Cerebellar cortex (tissue), 1 donor: ENCODE measurements around the gene MYCT1.
"Not testable (repeated sequence)": the region's sequence is repeated elsewhere in the genome, so short reads cannot be mapped to it uniquely, and the experiment has no call there.

Source experiments
- DNase-seq: peaks from one replicate; pipeline ENCODE4 v3.0.0-alpha.2; 2015; ENCODE audit warnings: low spot score

Gene MYCT1, protein sequence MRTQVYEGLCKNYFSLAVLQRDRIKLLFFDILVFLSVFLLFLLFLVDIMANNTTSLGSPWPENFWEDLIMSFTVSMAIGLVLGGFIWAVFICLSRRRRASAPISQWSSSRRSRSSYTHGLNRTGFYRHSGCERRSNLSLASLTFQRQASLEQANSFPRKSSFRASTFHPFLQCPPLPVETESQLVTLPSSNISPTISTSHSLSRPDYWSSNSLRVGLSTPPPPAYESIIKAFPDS

DNA sequence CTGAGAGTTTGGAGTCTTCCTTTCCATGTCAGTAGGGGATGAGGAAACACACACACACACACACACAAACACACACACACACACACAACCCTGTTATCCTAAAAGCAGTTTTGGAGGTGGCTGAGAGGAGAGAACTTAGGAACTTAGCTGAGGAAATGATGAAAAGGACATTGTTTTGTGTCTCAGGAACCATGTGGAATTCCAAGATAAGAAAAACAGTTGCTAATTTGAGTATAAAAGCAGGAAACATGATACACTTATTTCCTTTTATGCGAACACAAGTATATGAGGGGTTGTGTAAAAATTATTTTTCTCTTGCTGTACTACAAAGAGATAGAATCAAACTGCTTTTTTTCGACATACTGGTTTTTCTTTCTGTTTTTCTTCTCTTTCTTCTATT lies at the start of gene MYCT1:
Gene MYCT1 (plus strand): TSS at position 264 of the 400 bp plus-strand sequence. CDS start 6 bp downstream, at position 270.
- DNase-seq: no peak

DNA sequence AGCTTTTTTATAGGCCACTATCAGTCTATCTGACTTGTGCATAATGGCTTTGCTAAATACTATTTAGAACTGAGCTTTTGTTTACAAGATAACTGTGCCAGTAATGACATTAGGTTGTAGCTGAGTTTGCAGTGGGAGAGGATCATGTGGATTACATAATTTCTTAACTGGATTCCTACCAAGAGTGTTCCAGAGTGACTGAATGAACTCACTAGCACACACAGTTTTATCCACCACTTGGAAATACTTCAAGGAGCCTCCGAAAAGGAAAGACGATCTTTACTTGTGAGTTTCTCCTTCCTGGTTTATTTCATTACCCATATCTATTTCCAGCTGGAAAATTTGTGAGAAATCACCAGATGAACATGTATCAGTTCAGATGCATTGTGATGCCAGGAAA lies 49.6 kb upstream of the MYCT1 start:
- peak; percentile 81 for DNase-seq

DNA sequence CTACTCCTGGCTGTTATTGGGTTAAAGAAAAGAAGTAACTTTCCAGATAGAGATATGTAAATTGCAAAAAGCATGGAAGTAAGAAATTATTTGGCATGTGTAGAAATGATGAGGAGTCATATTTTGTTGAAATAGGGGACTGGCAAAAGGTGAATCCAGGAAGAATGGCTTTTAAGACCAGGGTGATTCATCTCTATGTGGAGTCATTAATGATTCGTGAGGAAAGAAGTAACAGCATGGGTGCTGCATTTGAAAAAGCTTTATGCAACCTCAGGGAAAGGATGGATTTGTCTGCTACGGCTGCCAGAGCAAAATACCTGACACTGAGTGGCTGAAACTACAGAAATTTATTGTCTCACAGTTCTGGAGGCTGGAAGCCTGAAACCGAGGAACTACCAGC lies 45.7 kb upstream of the MYCT1 start:
- DNase-seq: no peak

DNA sequence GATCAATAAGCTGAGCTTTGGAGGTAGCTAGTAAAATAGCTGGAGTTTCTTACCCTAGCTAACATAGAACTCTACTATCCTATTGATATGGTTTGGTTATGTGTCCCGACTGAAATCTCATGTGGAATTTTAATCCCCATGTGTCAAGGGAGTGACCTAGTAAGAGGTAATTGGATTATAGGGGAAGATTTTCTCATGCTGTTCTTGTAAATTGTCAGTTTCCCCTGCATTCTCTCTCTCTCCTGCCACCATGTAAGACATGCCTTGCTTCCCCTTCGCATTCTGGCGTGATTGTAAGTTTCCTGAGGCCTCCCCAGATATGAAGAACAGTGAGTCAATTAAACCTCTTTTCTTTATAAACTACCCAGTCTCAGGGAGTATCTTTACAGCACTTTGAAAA lies 35.9 kb upstream of the MYCT1 start:
- no peak for DNase-seq

DNA sequence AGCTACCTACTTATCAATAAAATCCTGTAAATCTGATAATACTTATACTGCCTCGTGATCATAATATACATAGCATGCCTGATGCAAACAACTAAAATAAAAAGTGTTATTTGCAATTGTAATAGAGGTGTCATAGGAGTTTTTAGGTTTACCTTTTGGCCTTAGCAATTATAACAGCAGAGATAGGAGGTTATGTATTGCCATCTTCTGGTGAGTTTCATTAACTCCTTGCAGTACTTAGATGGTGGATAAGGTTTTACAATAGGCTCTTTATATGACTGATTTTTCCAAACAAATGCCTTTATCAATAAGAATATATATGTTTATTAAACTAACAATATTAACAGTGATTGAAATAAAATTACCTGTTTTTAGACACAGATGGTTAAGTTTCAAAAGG lies 27.8 kb upstream of the MYCT1 start:
- DNase-seq: peak; percentile 76

DNA sequence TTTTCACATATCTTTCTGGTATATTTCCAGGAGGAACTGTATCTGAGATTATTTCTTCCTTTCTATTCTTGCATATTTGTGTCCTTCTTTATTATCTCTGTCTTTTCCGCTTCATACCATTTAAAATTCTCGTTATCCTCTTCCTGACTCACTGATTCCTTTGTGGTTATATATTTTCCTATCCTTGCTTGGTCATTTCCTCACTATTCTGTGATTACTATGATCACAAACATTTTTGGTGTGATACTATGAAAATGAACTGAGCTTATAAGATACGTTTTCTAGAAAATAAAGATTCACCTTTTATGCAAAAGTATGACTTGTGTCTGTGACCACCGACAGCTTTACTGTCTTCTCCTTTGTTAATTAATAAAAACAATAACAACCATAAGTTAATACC lies 26.5 kb upstream of the MYCT1 start:
- DNase-seq: no peak

DNA sequence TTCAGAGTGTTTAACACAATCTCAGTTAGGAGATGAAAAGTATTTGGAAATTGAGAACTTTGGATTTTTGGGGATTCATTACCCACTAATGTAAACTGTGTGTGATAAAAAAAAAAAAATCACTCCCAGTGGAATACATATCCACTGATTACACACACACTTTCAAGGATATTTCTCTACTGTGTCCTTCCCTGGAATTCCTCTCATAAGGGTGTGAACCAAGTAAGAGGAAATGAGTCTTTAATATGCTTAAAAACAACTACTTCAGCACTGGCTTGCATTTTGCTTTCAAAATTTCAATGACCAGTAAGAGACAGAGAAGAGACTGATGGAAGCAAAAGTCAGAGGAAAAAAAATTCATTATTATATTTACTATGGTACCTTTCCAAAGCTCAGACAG lies 24.5 kb upstream of the MYCT1 start:
- no peak for DNase-seq

DNA sequence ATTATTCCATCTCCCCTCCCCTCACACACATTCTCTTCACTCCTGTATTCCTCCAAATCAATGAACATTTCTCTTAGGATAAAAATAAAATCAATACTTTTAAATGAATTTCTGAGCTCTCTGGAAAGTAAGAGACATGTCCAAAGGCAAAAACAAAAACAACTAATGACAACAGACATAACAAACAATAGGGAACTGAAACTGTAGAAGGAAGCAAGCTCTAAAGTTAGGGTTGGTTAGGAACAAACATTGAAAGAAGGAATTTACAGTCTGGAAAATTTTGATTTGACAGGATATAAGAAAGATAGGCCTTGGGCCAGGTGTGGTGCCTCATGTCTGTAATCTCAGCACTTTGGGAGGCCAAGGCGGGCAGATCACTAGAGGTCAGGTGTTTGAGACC lies 17.5 kb upstream of the MYCT1 start:
- no peak for DNase-seq

DNA sequence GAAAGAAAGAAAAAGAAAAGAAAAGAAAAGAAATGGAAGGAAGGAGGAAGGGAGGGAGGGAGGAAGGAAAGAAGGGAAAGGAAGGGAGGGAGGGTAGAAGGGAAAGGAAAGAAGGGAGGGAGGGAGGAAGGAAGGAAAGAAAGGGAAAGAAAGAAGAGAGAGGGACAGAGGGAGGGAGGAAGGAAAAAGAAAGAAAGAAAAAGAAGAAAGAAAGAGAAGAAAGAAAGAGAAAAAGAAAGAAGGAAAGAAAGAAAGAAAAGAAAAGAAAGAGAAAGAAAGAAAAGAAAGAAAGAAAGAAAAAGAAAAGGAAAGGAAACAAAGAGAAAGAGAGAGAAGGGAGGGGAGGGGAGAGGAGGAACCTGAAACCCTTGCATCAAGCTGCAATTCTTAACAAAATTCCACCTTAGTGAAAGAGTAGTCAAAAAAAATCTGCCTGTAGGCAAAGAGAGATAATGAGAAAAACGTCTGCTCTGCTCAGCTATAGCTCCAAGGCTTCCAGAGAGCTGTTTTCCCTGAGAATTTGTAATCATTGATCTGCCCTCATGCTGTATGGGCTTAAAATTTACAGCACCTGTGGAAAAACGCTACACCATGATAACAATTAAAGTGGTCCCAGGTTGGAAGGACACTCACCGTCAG lies 16.7 kb upstream of the MYCT1 start:
- DNase-seq: no peak

DNA sequence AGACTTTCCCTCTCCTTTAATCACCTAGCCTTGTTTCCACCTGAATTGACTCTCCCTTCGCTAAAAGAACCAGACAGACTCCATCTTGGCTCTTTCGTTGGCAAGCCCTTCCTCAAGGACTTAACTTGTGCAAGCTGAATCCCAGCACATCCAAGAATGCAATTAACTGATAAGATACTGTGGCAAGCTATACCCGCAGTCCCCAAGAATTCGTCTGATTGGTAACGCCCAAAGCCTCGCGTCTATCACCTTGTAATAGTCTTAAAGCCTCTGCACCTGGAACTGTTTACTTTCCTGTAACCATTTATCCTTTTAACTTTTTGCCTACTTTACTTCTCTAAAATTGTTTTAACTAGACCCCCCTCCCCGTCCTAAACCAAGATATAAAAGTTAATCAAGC lies 15.6 kb upstream of the MYCT1 start:
- DNase-seq: no peak

DNA sequence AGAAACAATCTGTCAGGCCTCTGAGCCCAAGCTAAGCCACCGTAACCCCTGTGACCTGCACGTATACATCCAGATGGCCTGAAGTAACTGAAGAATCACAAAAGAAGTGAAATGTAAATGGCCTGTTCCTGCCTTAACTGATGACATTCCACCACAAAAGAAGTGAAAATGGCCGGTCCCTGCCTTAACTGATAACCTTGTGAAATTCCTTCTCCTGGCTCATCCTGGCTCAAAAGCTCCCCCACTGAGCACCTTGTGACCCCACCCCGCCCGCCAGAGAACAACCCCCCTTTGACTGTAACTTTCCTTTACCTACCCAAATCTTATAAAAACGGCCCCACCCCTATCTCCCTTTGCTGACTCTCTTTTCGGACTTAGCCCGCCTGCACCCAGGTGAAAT lies 14.8 kb upstream of the MYCT1 start:
- not testable (repeated sequence) for DNase-seq

DNA sequence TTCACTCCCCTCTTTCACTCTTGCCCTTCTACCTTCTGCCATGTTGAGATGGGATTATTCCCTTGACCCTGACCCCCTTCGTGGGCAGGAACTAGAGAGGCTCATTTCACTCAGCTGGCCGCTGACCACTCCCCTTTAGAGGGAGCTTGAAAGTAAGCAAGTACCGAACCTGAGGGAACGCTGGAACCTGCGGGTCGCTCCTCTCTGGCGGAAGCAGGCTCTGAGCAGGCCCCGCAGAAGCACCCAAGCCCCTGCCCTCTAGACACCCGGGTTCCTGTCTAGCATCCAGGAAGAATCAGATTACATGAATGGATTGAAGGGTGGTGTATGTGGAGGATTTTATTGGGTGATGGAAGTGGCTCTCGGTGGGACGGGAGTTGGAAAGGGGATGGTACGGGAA lies 11.9 kb upstream of the MYCT1 start:
- DNase-seq: no peak

DNA sequence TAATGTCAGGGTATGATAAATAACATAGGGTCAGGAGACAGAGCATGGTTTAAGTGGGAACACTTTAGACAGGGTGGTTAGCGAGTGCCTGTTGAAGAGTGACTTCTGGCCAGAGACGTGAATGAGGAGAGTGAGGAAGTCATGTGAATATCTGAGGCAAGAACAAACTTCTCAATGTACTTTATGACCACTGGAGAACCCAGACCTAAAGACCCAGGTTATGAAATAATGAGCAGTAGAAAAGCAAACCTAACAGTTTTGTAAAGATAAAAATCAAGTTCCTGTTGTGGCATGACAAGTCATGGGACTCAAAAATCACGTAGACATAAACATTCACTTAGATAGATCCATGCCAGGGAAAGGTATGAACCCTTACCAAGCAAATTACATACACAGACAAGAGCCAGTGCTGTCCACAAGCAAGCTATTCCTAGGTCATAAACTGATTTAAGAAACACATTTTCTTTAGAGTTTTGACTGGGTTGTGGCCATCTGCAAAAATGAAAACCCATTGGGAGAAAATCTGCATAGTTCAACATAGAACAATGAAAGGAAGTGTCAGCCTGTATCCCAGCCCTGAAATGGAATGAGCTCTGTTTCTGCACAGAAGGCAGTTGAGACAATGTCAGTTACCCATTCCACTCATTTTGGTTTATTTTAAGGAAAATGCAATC lies 2.2 kb upstream of the MYCT1 start:
- no peak for DNase-seq

DNA sequence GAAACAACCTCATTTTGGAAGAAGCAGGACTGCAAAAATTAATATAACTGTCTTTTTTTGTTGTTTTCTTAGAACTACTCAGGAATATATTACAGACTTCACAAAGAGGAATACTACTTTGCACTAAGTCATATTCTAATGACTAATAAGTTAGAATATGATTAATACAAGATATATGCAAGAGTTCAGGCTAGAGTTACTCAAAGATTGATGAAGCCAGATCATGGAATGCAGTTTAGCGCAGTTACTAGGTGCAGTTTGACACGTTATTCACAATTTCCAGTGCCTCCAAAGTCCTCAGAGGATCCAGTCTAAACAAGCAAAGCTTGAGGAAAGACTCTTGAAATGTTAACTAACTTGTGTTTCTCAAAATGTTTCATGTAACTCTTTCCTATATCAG lies 1.2 kb upstream of the MYCT1 start:
- DNase-seq: no peak

DNA sequence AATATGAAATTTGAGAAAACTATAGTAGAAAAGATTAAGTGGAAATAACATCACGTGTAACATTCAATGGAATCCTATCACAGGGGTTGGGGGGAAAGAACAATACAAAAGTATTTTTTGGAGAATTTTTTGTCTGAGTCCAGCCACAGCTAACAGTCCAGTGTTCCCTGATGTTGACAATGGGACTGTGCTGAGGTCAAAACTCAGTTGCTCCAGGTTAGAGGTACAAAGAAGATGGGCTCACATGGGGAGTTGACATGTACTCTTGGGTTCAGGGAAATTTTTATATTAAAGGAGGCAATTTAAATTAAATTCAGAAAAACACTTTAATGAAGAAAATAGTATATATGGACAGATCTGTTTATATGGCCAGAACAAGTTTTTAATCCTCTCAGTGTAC lies 995 bp downstream of the MYCT1 start:
- DNase-seq: no peak

DNA sequence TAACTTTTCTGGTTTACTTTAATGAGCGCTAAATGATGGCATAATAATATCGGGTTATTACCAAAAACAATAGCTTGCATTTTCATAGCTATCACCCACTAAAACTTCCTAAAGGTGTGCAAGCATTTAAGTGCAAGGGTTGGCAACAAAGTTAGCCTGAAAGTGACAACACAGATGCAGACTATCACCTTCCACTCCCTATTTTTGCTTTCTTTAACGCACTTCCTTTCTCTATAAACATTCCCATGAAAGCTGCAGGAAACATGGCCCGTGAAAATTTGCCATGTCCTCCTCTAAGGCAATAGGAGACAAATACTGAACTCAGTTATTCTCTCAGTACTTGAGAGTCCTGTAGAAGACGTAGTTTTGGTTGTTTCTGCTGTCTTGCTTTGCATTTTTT lies 2.7 kb downstream of the MYCT1 start:
- no peak for DNase-seq

DNA sequence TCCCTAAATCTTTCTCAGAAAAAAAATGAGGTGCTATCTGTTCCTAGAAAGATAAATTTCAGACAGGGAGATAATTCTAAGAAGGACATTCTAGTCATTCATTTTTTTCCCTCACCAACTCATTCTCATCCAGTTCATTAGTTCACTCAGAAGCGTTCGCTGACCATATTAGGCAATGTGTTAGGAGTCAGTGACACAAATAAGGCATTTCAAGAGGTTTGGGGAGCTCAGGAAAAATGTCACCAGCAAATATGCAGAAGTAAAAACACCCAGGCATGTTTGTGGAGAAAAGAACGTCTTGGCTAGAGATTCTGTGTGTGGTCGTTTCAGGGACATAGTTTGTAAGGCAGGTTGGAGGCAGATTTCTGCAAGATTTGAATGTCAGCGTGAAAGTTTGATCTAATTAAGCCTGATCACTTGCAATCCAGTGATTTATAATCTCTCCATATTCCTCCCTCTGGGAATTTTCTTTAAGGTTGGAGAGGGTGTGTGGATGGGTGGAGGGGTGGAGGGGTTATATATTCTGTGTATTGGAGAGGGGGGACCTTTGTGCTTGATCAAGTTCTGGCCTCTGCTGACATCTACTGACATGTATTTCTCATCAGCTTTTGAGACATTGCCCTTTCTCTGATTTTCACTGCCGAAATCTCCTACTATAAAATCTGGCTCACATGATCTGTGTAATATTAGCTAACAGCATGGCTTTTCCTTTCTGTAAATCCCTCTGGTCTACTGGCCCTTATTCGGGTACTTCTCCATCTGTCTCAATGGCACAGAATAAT lies 3.6 kb downstream of the MYCT1 start:
- peak; percentile 53 for DNase-seq

DNA sequence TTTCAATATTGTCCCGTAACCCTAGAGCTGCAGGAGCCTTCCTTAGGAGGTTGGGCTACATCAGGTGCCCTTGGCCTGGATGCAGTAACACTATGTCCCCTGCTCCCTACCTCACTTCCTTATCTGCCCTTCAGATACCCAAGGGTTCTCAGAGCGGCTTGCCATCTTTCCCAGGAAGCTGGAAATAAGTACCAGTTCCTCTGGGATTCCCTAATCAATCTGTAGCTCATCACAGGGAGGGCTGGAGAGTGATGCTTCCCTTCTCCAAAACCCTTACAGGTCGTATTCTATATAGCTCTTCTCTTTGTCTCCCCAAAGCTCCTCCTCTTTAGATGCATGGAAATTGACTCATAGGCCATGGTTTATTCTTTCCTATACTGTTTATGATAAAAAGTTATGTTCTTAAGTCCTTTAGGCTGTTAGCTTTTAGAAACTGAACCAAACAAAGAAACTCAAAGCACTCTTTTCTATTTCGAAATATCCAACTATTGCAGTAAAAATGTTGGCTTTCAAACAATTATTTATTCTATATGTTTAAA lies 4.2 kb downstream of the MYCT1 start:
- no peak for DNase-seq

DNA sequence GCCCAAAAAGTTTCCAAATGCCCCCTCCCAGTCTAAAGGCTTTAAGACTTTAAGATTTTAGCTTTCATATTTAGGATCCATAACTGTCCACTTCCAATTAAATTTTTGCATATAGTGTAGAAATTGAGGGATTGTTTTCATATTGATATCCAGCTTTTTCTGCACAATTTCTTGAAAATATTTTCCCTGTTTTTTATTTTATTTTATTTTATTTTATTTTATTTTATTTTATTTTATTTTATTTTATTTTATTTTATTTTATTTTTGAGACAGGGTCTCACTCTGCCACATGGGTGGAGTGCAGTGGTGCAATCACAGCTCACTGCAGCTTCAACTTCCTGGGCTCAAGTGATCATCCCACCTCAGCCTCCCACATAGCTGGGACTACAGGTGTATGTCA lies 6.1 kb downstream of the MYCT1 start:
- DNase-seq: not testable (repeated sequence)

DNA sequence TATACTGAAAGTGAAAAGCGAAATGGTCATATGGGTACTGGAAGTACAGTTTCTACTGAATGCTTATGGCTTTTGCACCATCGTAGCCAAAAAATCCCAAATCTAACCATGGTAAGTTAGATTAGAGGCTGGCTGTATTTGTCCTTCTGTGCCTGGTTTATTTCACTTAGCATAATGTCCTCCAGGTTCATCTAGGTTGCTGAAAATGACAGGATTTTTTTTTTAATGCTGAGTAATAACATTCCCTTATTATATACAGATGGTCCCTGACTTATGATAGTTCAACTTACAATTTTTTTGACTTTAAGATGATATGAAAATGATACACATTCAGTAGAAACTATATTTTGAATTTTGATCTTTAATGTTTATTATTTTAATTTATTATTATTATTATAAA lies 7.6 kb downstream of the MYCT1 start:
- DNase-seq: no peak

DNA sequence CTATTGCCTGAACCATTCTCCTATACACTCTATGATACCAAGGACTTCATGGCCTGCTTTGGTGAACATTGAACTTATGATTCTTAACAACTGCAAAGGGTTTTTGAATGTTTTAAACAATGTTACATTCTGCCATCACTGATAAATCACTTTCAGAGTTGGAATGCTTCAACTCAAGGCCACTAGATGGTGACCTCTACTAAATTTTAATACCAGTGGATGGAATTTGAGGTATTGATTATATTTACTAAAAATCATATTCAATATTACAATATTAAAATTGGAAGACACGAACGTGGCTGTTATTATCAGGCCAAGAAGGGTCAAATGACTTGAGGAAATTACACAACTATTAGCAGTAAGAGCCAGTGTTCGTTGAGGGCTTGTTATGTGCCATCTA lies 18.6 kb downstream of the MYCT1 start:
- DNase-seq: no peak

DNA sequence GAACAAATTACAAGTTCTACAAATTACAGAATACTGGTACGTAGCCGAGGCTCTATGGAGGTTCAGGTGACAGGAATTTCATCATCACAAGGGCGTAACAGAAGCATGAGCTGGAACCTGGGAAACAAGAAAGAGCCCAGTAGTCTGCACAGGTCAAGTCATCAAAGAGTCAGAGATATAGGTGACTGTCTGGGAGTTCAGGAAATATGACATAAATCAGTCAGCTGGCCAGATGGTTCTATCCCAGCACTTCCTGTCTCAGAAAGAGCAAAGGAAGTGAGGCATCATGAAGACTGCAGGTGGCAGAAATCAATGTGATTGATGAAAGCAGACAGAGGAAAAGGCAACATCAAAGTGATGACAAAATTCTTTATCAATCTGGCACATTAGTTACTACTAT lies 23.3 kb downstream of the MYCT1 start:
- no peak for DNase-seq

DNA sequence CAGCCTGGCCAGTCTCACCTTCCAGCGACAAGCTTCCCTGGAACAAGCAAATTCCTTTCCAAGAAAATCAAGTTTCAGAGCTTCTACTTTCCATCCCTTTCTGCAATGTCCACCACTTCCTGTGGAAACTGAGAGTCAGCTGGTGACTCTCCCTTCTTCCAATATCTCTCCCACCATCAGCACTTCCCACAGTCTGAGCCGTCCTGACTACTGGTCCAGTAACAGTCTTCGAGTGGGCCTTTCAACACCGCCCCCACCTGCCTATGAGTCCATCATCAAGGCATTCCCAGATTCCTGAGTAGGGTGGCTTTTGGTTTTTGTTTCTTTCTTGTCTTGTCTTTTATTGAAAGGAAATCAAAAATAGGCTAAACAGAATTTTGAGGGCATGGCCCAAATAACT lies 24.3 kb downstream of the MYCT1 start:
- DNase-seq: no peak
